NCI-H2029 (cell line): ENCODE data around the gene STRN3.
A peak's percentile ranks its signal among the peaks of the same experiment; 100 is the strongest.
"Not testable (repeated sequence)": the region's sequence is repeated elsewhere in the genome, so short reads cannot be mapped to it uniquely, and the experiment has no call there.

ENCODE experiments used
- DNase-seq: peaks from one replicate; lab custom pipeline; 2025; lab: John Stamatoyannopoulos, UW

Gene STRN3

DNA sequence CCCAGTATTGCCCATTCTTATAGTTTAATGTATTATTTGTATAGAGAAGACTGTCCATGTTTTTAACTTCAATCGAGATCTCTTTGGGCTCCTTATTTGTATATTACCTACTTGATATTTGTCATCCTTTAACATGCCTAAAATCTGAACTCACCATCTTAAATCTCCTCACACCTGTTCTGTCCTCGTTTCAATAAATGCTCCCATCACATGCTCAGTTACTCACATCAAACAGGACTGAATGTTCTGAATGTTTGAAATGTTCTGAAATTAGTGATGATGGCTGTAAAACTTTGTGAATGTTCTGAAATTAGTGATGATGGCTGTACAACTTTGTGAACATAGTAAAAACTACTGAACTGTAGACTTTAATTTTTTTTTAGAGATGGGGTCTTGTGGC is 117.4 kb downstream of the STRN3 start:
- DNase-seq, result no peak

DNA sequence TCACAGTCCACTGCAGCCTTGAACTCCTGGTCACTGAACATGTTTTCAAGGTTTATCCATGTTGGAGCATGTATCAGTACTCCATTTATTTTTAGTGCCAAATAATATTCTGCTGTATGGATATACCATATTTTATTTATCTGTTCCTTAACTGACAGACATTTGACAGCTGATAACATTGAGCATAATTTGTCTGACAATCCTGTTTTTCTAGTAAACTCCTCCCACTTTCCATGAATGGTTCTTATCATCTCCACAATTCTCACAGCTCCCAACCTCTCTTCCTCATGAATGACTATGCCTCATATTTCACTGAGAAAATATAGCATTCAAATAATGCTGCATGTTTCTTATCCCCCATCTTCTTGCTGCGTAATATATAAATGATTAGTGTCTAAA is 118.5 kb downstream of the STRN3 start:
- no peak for DNase-seq

DNA sequence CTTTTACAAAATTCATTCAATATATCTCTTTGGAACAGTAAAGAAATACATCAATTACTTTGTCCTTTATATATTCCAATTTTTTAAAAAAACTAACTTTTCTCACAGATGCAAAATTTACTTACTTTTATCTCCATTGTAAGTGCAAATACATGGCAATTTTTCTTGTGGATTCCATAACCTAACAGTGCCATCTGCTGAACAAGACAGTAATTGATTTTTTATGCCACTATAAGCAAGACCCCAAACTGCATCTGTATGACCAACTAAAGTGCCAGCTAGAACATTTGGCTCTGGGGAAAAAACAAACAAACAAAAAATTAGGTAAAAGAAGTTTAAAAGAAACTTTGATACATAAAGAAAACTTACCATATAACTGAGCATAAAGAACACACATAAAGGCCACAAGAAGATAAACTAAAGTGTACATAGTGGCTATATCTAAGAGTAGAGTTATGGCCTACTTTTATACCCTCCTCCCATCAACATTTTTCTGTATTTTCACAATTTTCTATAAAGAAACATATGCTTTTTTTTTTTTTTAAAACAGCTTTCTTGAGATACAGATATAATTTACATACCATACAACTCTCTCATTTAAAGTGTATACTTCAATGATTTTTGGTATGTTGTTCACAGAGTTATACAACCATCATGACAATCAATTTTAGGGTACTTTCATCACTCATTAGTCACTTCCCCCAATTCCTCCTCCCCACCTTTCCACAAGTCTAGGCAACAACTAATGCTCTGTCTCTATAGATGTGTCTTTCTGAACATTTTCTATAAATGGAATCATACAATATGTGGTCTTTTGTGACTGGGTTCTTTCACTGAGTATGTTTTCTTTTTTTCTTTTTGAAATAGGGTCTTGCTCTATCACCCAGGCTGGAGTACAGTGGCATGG is 119.2 kb downstream of the STRN3 start:
- DNase-seq, result no peak

DNA sequence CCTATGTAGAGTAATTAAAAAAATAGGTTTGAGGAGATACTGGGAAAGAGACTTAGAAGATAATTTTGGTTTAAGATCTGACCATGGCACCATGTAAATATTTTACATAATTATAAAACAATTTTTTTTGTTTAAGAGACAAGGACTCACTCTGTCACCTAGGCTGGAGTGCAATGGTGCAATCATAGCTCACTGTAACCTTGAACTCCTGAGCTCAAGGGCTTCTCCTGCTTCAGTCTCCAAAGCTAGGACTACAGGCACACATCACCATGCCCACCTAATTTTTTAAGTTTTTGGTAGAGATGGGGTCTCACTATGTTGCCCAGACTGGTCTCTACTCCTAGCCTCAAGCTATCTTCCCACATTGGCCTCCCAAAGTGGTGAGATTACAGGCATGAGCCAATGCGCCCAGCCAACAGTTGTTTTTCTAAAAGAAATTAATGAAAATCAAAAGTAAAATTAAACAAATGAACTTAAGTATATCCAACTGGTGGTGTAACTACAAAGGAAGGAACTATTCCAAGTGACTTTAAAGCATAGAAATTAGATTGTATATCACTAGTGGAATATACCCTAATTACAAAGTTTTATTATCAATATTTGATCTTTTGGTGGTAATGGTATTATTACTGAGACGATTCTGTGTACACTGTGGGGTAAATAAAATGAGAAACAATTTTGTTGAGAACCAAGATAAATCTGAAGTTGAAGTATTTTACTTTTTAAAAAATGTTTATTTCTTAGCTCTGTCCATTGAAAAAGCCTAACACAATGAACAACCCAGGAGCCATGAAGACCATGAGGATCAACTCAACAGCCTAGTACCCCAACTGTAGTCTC is 122.7 kb downstream of the STRN3 start:
- DNase-seq, result no peak

DNA sequence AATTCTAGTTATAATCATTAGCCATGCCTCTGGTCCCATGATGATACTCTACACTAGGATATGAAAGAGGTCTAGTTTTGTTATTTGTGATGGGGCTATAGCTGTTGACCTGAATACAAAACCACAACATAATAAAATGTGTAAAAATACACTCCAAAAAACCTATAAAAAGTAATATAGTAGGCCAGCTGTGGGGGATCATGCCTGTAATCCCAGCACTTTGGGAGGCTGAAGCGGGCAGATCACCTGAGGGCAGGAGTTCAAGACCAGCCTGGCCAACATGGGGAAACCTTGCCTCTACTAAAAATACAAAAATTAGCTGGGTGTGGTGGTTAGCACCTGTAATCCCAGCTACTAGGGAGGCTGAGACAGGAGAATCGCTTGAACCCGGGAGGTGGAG is 129.1 kb downstream of the STRN3 start:
- DNase-seq, result not testable (repeated sequence)

DNA sequence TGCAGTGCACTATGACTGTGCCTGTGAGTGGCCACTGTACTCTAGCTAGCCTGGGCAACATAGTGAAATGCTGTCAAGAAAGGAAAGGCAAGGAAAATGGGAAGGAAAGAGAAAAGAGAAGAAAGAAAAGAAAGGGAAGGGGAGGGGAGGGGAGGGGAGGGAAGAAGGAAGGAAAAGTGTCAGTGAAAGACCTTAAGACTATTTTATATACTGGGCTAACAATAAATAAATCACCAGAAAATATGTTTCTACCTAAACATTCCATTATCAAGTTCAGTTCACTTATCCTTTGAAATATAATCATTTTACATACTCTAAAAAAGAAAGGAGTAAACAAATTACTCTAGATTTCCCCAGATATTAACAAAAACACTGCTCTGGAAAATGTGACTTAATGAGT is 129.7 kb downstream of the STRN3 start:
- DNase-seq, result no peak

DNA sequence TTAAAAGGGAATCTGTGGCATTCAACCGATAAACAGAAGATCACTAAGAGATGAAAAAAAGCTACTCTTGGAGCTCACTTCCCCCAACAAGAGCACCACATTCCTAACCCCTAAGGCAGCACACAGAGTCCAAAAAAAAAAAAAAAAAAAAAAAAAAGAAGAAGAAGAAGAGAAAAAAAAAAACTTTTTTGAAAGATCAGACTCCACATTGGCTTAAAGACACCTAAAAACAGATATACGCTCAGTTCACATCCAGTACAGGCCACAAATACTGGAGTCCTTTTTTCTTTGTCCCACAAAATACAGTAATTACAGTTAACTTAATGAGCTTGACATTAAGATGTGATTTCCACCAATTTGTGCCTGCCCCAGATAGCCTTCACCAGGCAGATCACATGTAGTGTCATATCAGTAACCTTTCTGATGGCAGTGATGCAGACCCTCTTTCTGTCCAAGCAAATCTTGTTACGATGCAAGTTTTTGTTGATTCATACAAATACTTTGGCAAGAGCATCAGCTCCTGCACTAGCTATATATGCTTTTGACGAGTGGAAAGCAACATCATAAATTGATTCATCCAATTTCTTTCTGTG is 131.2 kb downstream of the STRN3 start:
- DNase-seq, result no peak

DNA sequence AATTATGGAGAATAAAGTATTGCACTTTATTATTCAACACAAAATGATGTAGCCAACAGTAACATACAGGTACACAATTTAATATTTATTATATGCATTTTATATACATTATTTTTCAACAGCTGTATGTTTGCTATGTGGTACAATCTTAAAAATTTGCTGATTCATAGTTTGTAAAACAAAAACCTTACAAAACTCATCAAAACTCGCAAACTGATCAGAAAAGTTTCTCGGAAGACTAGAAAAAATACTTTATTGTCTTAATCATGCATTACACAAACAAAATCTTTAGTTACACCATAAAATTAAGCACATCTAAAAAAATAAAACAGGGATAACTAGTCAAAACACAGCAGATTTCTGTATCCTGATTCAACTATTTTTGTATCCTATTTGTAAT is 132.4 kb downstream of the STRN3 start:
- DNase-seq, result no peak

DNA sequence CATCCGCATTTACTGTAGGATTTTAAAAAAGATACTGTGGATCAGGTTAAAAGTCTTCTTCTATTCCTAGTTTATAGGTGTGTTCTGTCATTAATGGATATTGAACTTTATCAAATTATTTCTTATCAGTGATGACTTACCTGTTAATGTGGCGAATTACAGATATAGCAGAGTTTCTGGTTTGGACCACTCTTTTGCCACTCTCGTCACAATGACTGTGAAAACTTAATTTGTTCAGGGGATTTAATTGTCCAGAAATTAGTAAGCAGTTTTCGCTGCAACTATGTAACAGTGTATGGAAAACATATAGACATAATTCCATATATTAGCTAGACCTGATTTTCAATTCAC is 137.0 kb downstream of the STRN3 start:
- DNase-seq, result no peak

DNA sequence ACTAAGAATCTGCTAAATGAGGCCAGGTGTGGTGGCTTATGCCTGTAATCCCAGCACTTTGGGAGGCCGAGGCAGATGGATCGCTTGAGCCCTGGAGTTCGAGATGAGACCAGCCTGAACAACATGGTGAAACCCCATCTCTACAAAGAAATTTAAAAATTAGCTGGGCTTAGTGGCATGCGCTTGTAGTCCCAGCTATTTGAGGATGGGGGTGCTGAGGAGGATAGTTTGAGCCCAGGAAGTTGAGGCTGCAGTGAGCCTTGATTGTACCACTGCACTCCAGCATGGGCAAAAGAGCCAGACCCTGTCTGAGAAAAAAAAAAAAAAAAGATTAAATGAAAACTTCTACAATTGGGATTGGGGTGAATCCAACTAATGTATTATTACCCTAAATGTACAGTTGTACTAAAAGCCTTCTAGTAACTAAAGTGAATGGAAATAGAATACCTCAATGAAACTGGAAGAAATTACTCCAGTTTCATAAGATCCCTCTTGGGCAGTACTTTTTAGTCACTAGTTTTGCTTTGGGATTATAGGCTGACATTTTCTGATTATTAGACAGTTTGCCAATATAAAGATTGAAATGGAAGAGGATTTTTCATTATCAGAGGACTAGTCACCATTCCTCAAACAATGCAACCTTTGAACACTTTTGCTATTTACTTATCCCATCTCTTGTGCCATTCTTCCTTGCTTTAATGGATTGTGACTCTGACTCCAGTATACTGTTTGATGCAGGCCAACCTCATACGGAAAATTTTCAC is 137.5 kb downstream of the STRN3 start:
- no peak for DNase-seq

DNA sequence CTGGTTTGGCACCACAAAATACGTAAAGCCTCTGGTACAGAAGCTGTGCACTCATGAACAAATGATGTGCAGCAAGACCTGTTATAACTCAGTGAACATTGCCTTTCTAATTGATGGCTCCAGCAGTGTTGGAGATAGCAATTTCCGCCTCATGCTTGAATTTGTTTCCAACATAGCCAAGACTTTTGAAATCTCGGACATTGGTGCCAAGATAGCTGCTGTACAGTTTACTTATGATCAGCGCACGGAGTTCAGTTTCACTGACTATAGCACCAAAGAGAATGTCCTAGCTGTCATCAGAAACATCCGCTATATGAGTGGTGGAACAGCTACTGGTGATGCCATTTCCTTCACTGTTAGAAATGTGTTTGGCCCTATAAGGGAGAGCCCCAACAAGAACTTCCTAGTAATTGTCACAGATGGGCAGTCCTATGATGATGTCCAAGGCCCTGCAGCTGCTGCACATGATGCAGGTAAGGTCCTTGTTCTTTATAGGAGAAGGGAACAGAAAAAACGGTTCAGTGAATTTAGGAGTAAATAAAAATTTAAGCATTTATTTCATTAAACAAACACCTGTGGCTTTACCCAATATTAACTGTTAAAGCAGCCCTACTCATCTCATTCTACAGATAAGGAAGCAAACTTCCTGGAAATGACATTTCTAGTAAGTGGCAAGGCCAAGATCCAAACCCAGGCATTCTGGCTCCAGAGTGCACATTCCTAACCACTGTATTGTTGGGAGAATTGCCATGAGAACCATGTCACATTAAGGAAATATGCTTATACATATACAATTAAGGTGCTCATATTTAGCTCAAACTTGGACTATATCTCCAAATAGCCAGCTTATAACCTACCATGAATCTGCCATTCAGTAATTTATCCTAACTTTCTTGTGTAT is 140.1 kb downstream of the STRN3 start:
- DNase-seq, result no peak

DNA sequence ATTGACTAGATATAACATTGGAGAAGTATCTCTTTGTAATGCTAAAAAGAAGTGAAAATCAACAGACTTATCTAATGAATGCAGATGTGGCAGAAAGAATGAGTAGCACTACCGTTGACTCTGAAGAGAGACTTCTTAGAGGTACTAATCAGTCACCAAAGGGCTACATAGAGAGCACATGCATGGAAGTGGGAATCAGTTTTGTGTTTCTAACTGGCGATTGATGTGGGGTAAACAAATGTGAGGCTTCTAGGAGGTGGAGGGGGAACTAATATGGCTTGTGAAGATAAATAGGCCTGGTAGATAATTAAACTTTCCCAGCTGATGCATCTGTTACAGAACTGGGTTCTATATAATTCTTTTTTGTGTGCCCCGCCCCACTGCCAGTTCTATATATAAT is 141.3 kb downstream of the STRN3 start:
- DNase-seq, result no peak

DNA sequence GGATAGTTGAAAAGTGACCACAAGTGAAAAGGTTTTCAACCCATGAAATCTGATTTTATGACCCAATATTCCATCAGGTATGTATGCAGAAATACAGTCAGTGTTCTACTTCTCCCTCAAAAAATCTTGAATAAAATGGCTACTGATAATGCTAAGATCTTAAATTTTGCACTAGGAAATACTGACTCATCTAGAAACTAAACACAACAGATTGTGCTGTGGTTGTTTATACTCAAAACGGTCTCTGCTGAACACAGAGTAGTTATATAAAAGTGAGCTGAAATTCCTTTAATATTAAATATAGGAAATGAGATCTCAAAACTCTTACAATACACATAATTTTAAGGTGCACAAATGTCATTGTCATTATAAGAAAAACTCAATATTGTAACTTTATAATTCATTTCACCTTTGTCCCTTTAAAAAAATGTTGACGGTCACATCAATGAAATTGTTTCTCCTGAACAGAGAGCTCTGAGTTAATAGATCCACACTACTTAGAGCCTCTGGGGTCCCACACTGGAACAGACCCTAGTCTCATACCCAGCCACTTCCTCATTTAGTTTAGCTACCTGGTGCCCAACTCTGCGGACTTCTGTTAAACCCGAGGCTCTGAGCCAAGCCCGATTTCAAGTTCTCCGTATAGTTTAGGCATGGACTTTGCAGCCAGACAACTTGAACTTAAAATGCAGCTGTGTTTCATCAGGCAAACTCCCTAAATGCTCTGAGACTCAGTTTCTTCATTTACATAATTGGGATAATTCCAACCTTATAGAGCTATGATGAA is 142.5 kb downstream of the STRN3 start:
- DNase-seq, result no peak

DNA sequence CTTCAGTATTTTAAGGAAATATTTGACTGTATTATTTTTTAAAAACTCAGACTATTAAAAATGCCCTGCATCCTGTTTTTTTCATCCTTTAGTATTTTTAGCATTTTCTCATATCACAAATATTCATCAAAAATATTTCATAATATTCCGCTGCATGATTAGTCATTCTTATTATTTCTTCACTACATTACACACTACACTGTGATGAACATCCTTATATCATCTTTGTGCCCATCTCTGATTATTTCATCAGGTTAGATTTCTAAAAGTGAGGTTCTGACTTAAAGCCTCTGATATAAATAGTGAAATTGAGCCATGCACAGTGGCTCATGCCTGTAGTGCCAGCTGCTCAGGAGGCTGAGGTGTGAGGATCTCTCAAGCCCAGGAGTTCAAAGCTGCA is 143.7 kb downstream of the STRN3 start:
- no peak for DNase-seq

DNA sequence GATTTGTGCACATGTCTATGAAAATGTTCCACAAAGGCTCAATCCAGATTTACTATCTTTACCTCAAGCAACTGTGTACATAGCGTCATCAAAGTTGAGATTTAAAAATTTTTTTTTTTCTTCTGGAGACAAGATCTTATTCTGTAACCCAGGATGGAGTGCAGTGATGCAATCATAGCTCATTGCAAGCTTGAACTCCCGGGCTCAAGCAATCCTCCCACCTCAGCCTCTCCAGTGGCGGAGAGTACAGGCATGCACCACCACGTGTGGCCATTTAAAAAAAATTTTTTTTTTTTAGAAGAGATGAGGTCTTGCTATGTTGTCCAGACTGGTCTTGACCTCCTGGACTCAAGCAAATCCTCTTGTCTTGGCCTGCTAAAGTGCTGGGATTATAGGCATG is 149.5 kb downstream of the STRN3 start:
- DNase-seq, result no peak

DNA sequence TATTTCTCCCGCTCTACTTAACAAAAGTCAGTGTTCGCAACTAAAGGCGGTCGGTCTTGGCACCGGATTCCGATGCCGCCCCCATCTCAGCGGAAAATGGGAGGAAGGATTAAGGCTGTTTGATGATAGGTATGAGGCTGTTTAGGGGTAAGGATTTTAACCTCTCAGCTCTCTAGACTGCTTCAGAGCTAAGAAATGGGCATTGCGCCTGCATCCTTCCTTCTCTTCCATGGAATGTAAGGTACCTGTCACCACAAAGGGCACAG is 150.5 kb downstream of the STRN3 start:
- no peak for DNase-seq

DNA sequence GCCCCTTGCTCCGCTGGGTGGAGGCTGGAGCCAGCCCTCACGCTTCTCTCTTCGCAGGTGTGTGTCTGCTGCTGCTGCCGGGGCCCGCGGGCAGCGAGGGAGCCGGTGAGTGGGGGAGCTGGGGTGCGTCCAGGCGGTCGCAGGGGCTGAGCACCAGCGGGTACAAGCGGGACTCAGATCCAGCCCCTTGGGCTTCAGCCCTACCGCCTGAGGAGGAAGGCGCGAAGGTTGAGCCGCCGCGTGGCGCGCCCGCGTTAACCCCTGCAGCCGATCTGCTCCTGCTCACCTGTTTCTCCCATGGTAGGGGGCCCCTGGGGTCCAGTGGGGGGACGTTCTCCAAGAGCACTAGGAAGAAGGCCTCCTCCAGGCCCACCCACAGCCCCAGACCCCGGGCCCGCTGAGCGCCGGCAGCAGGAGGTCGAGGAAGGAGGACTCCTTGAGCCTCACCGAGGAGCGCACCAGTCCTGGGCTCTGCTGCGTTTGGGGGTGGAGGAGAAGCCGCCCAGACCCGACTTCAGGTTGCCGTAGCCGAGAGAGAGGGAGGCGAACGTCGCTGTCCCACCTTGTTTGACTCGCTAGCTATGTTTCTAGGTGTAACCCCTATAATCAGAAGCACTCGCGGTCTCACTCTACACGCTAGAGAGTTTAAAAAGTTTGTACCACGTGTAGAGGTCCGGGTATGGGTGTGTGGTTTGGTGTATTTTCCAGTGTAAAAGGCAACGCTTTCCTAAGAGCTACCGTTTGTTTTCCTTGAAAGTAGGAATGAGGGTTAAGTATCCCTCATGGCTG is 151.0 kb downstream of the STRN3 start:
- no peak for DNase-seq

DNA sequence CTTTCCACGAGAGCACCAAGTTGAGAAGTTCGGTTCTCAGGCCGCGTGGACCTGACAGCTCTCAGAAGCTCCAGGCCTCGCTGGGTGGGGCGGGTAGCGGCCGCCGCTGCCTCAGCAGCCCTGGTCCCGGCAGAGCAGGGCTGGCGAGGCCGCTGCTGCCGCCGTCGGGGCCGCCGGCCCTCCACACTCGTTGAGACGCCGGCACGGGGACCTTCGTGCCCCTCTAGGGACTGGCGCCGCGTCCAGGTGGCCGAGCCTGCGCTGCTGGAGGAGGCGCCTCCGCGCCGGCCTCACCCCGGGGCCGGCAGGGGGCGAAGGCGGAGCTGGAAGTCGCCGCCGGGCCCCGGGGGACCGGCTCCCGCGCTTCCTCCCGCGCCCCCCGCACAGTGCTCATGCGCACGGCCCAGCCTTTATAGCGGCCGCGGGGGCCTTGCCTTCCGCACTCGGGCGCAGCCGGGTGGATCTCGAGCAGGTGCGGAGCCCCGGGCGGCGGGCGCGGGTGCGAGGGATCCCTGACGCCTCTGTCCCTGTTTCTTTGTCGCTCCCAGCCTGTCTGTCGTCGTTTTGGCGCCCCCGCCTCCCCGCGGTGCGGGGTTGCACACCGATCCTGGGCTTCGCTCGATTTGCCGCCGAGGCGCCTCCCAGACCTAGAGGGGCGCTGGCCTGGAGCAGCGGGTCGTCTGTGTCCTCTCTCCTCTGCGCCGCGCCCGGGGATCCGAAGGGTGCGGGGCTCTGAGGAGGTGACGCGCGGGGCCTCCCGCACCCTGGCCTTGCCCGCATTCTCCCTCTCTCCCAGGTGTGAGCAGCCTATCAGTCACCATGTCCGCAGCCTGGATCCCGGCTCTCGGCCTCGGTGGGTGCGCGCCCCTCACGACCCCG is 151.8 kb downstream of the STRN3 start, which contains the start of gene COCH:
Gene COCH (plus strand): TSS at position 440 of the 879 bp plus-strand sequence. CDS start 380 bp downstream, at position 820.
- DNase-seq, result peak; percentile 55
